GM12878 (cell line): Measurements from ENCODE around the gene GRK5.

Experiments used
- NFYA ChIP-seq: IDR thresholded peaks from 2 replicates; pipeline ENCODE4 v1.6.1; 2011; ENCODE audit warnings: low read depth, mild to moderate bottlenecking, low read length, improper control_type of control experiment, borderline replicate concordance
- POLR2A ChIP-seq: IDR thresholded peaks from 2 replicates; pipeline ENCODE4 v1.6.1; 2011; ENCODE audit warnings: low read depth, mild to moderate bottlenecking, low read length

DNA sequence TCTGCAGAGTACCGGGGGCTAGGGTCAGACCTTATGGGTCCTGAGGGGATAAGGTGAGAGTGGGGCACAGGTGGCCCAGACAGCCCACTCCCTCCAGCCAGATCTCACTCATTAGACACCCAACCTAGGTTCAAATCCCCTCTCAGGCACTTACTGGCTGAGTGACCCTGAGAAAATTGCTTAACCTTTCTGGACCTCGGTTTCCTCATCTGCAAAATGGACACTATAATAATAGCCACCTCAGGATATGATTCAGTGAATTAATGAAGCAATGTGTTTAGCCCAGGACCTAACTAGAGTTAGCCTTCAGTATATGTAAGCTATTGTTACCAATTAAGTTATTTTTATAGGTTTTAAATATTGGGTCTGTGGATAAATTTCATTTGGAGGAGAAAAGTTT, 212.6 kb downstream of the GRK5 start:
- TF ChIP-seq POLR2A (no peak), NFYA (no peak)
